ENCODE measurements around the gene PCDHGA10.
"Not testable (repeated sequence)": the region's sequence is repeated elsewhere in the genome, so short reads cannot be mapped to it uniquely, and the experiment has no call there.

GRCh38 chr5:141417494-141418172 is 4.8 kb downstream of the PCDHGA10 start, which contains the start of gene PCDHGB7:
- TF ChIP-seq CTCF (IDR thresholded peaks at IDR 0.05), result peak; percentile 55 to 82 (median 69)
- not testable (repeated sequence) for TF ChIP-seq POLR2A (IDR thresholded peaks at IDR 0.05)

Measured in testis (tissue), 2 donors.